T-helper 2 cell treated with Interferon-gamma antibody and Interleukin-4, amounts not matched to agents 5 μg/mL and 100 μg/mL, for 36 hours (primary cell): ENCODE results near the gene CTDNEP1.
"Not testable (repeated sequence)": the region's sequence is repeated elsewhere in the genome, so short reads cannot be mapped to it uniquely, and the experiment has no call there.

Source experiments
- DNase-seq: peaks from one replicate; pipeline ENCODE4 v3.0.0; 2021; ENCODE audit warnings: low spot score
- H3K27ac Mint-ChIP-seq: one replicate; pipeline ENCODE4 v1.8.0; 2021; ENCODE audit warnings: mild to moderate bottlenecking, mixed read lengths
- H3K27me3 Mint-ChIP-seq: one replicate; pipeline ENCODE4 v1.8.0; 2021; ENCODE audit warnings: low read depth, mixed read lengths
- H3K36me3 Mint-ChIP-seq: one replicate; pipeline ENCODE4 v1.8.0; 2021; ENCODE audit warnings: low read depth, mixed read lengths
- H3K4me1 Mint-ChIP-seq: one replicate; pipeline ENCODE4 v1.8.0; 2021; ENCODE audit warnings: low read depth, mixed read lengths
- H3K4me3 Mint-ChIP-seq: one replicate; pipeline ENCODE4 v1.8.0; 2022; ENCODE audit warnings: mild to moderate bottlenecking, moderate library complexity, mixed read lengths
- H3K9me3 Mint-ChIP-seq: one replicate; pipeline ENCODE4 v1.8.0; 2021; ENCODE audit warnings: mixed read lengths

CTDNEP1 gene

GRCh38 chr17:7246779-7247178, 4.8 kb downstream of the CTDNEP1 start:
- Mint-ChIP-seq H3K36me3 (peaks cover 42% of the 10 kb centered on the region), H3K4me1 (peaks cover 29% of the 10 kb centered on the region), H3K4me3 (no peak overlapping the region), H3K9me3 (no peaks in the 10 kb centered on the region), H3K27ac (peak overlapping the region; percentile 11), H3K27me3 (no peaks in the 10 kb centered on the region)
- DNase-seq = no peak

GRCh38 chr17:7243838-7244237, 7.7 kb downstream of the CTDNEP1 start:
- H3K27me3 Mint-ChIP-seq, H3K27ac Mint-ChIP-seq, H3K9me3 Mint-ChIP-seq, DNase-seq: not testable (repeated sequence)
- peak overlapping the region; percentile 95 for H3K4me3 Mint-ChIP-seq
- peaks cover 36% of the 10 kb centered on the region for H3K4me1 Mint-ChIP-seq
- peaks cover 54% of the 10 kb centered on the region for H3K36me3 Mint-ChIP-seq

GRCh38 chr17:7243453-7243729, 8.1 kb downstream of the CTDNEP1 start:
- H3K27me3 Mint-ChIP-seq = no peaks in the 10 kb centered on the region
- H3K4me1 Mint-ChIP-seq = peaks cover 31% of the 10 kb centered on the region
- peaks cover 51% of the 10 kb centered on the region for H3K36me3 Mint-ChIP-seq
- peak overlapping the region; percentile 95 for H3K4me3 Mint-ChIP-seq
- no peak for DNase-seq
- H3K27ac Mint-ChIP-seq = peak overlapping the region; percentile 84
- no peaks in the 10 kb centered on the region for H3K9me3 Mint-ChIP-seq

- Mint-ChIP-seq H3K27ac (peak overlapping the region; percentile 95), H3K4me3 (peak overlapping the region; percentile 95), H3K9me3 (no peaks in the 10 kb centered on the region), H3K4me1 (peaks cover 31% of the 10 kb centered on the region), H3K36me3 (peaks cover 51% of the 10 kb centered on the region), H3K27me3 (no peaks in the 10 kb centered on the region)
- DNase-seq = peak; percentile 90
Observed at GRCh38 chr17:7242717-7243452, 8.6 kb downstream of the CTDNEP1 start.

GRCh38 chr17:7241783-7242716, 9.5 kb downstream of the CTDNEP1 start, which contains the start of gene GABARAP:
Gene GABARAP, minus strand, starts transcription at chr17:7242449. Its CDS starts 119 bp downstream, at chr17:7242330.
- Mint-ChIP-seq H3K27me3 (no peaks in the 10 kb centered on the region), H3K36me3 (peaks cover 57% of the 10 kb centered on the region), H3K4me3 (peak within 1 kb of the TSS; percentile 95), H3K4me1 (peaks cover 34% of the 10 kb centered on the region), H3K27ac (peak within 1 kb of the TSS; percentile 95), H3K9me3 (no peaks in the 10 kb centered on the region)
- DNase-seq = peak; percentile 86

- H3K27me3 Mint-ChIP-seq = no peaks in the 10 kb centered on the region
- H3K4me3 Mint-ChIP-seq = peak overlapping the region; percentile 95
- peak overlapping the region; percentile 95 for H3K27ac Mint-ChIP-seq
- H3K9me3 Mint-ChIP-seq = no peaks in the 10 kb centered on the region
- H3K4me1 Mint-ChIP-seq = peaks cover 38% of the 10 kb centered on the region
- no peak for DNase-seq
- peaks cover 56% of the 10 kb centered on the region for H3K36me3 Mint-ChIP-seq
Observed at GRCh38 chr17:7241090-7241733, 10.3 kb downstream of the CTDNEP1 start.

- peak overlapping the region; percentile 95 for H3K4me3 Mint-ChIP-seq
- H3K27me3 Mint-ChIP-seq = no peaks in the 10 kb centered on the region
- peak overlapping the region; percentile 95 for H3K27ac Mint-ChIP-seq
- H3K4me1 Mint-ChIP-seq = peaks cover 43% of the 10 kb centered on the region
- peaks cover 58% of the 10 kb centered on the region for H3K36me3 Mint-ChIP-seq
- no peaks in the 10 kb centered on the region for H3K9me3 Mint-ChIP-seq
- no peak for DNase-seq
Observed at GRCh38 chr17:7240375-7240774, 11.2 kb downstream of the CTDNEP1 start.

- peaks cover 63% of the 10 kb centered on the region for H3K36me3 Mint-ChIP-seq
- peak within 1 kb of the TSS; percentile 95 for H3K4me3 Mint-ChIP-seq
- no peaks in the 10 kb centered on the region for H3K9me3 Mint-ChIP-seq
Observed at GRCh38 chr17:7239091-7240027, 12.2 kb downstream of the CTDNEP1 start, which contains the start of gene PHF23. Gene PHF23, minus strand, starts transcription at chr17:7239457. Its CDS starts 178 bp downstream, at chr17:7239279.

GRCh38 chr17:7238420-7239090, 13.0 kb downstream of the CTDNEP1 start:
- Mint-ChIP-seq H3K4me1 (peaks cover 51% of the 10 kb centered on the region), H3K27me3 (no peaks in the 10 kb centered on the region), H3K27ac (peak overlapping the region; percentile 96), H3K9me3 (no peaks in the 10 kb centered on the region), H3K4me3 (peak overlapping the region; percentile 95), H3K36me3 (peaks cover 62% of the 10 kb centered on the region)
- DNase-seq = no peak

More at GRCh38 chr17:7239091-7240027, 12.2 kb downstream of the CTDNEP1 start, which contains the start of gene PHF23:
- Mint-ChIP-seq H3K4me1 (peaks cover 49% of the 10 kb centered on the region), H3K27me3 (no peaks in the 10 kb centered on the region), H3K27ac (peak within 1 kb of the TSS; percentile 96)
- peak; percentile 98 for DNase-seq

- H3K27ac Mint-ChIP-seq = peak overlapping the region; percentile 96
- no peaks in the 10 kb centered on the region for H3K27me3 Mint-ChIP-seq
- peak overlapping the region; percentile 95 for H3K4me3 Mint-ChIP-seq
- peak; percentile 80 for DNase-seq
- no peaks in the 10 kb centered on the region for H3K9me3 Mint-ChIP-seq
- peaks cover 59% of the 10 kb centered on the region for H3K36me3 Mint-ChIP-seq
- H3K4me1 Mint-ChIP-seq = peaks cover 52% of the 10 kb centered on the region
Observed at GRCh38 chr17:7237761-7238419, 13.6 kb downstream of the CTDNEP1 start.

GRCh38 chr17:7237266-7237760, 14.2 kb downstream of the CTDNEP1 start:
- no peak for DNase-seq
- Mint-ChIP-seq H3K27ac (peak overlapping the region; percentile 91), H3K9me3 (no peaks in the 10 kb centered on the region), H3K36me3 (peaks cover 56% of the 10 kb centered on the region), H3K4me1 (peaks cover 52% of the 10 kb centered on the region), H3K4me3 (peak overlapping the region; percentile 95), H3K27me3 (no peaks in the 10 kb centered on the region)

GRCh38 chr17:7236808-7237207, 14.7 kb downstream of the CTDNEP1 start:
- peak overlapping the region; percentile 95 for H3K4me3 Mint-ChIP-seq
- no peaks in the 10 kb centered on the region for H3K27me3 Mint-ChIP-seq
- no peaks in the 10 kb centered on the region for H3K9me3 Mint-ChIP-seq
- H3K27ac Mint-ChIP-seq = peak overlapping the region; percentile 91
- peaks cover 53% of the 10 kb centered on the region for H3K4me1 Mint-ChIP-seq
- no peak for DNase-seq
- H3K36me3 Mint-ChIP-seq = peaks cover 53% of the 10 kb centered on the region
